Prostate gland (tissue), 2 donors: ENCODE results near the gene TCP11L1.

Experiments
- CTCF ChIP-seq, 4 experiments: fragments of 200-600 bp in 2 of 4; fragments of 450-650 bp in 2 of 4; sonication (generic) in 2 of 4; IDR thresholded peaks; 1 replicate in 3 of 4; 2 replicates in 1 of 4; pipeline ENCODE4 v1.5.1; 2016 to 2019; ENCODE audit warnings: antibody characterized with exemption in 4 of 4, mild to moderate bottlenecking in 2 of 4, moderate library complexity in 2 of 4
- POLR2AphosphoS5 ChIP-seq: sonication (generic); formaldehyde crosslinking; IDR thresholded peaks from one replicate; pipeline ENCODE4 v1.6.1; 2017; ENCODE audit warnings: antibody characterized with exemption

- no peak for TF ChIP-seq CTCF (IDR thresholded peaks at IDR 0.05)
- TF ChIP-seq POLR2AphosphoS5: no peak
Measured at GRCh38 chr11:33017478-33017877, 21.9 kb upstream of the TCP11L1 start.
